HS-27A (cell line): ENCODE measurements around the gene SPAG16.
A peak's percentile ranks its signal among the peaks of the same experiment; 100 is the strongest.

Experiments
- DNase-seq: peaks from one replicate; pipeline ENCODE4 v3.0.0-alpha.2; 2012; ENCODE audit warnings: low read depth, missing footprints

SPAG16 gene

DNA sequence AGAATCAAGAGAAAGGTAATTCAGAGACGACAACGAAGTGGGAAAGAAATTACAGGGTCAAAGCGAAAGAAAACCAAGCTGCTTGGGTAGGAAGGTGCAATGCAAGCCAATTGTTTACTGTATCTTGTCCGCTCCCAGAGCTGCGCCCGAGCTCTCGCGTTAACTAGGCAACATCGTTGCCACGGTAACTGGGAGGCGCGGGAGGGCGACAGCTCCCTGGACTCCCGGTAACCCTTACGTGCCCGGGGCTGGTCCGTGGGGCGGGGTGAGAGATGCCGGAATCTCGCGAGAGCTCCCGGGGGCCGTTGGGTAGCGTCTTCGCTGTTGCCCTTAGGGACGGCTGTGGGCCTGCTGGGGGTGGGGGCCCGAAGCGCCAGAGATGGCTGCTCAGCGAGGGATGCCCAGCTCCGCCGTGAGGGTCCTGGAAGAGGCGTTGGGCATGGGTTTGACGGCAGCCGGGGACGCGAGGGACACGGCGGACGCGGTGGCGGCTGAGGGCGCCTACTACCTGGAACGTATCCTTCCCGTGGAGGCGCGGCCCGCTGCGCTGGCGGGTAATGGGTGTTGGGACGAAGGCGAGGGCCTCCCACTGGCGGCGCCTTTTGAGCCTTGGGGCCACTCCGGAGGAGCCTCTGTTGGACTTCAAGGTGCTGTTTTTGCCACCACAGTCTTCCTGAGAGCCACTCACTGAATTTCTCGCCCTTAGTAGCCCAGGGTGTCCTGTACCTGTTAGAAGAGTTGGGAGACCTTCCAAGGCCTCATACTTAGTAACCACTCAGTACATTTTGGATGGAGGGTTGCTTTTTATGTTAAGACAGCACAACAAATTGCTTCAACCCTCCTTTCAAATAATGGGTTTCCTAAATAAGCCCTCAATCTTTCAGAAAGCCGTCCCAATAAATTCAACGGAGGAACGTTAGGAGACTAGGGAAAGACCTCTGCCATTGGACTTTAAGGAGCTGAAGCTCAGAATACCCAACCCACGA, at the start of gene SPAG16:
Gene SPAG16 (plus strand): TSS at position 360 of the 986 bp plus-strand sequence.
- DNase-seq: peak; percentile 64

DNA sequence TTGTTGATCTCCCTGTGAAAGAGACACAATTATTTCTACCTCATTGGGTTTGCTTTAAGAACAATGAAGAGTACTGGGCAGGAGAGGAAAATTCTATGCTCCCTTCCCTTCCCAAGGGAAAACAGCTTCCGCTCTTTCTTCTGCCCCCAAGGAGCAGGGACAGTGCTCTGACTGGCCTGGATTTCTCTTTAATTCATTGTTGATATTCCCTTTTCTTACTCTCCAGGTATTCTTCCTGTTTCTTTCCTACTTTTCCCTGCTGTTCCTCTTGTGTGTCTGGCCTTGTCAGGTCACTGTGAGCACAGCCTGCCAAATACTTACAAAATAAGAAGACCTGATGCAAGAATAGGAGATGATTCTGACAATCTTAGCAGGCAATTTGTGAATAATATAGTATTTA, 49.6 kb upstream of the SPAG16 start:
- no peak for DNase-seq

DNA sequence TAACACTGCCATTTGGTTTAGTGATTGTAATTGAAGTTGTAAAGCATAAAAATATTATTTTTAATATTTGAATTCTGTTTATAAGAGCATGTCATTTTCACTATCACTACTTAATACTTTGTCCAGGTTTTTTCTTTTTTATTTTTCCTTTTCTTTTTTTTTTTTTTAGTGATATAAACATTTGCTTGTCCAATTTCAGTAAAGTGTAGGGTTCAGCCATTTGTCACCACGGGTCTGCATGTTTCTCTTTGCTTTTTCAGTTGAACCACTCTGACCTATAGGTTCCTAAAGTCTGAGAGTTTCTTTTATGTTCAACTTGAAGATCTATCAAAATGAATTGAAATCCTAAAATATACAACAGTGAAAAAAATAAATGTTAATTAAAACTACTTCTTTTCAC, 48.5 kb upstream of the SPAG16 start:
- DNase-seq: no peak

DNA sequence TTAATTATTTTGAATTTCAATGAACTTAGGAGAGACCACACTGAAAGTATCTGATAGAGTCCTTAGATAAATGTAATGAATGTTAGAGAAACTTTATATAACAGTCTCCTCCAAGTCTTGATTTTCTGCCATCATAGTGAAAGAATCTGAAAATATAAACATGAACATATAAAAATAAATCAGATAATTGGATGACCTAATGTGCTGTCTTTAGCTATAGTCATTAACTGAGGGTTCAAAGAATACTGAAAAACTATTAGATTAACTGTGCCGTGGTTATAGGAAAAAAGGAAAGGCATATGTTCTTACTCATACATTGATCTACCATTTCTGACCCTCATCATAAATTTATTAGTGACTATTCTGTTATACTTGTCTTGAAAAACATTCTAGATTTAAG, 47.0 kb upstream of the SPAG16 start:
- DNase-seq: no peak

DNA sequence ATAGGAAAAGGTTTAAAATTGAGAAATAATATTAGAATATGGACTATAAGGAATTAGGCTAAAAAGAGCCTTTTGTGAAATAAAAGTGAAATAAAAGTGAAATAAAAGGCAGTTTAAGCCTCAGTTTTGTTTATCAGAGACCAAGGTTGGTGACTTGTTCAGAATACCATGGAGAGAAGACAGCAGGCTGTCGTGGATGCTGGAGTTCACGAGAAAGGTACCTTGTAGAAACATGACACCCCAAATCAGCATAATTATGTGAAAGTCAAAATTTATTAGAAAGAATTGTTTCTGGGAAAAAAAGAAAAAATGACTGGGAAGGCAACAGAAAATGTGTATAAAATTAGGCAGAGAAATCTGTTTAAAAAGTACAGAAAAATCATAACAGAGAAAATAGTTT, 46.5 kb upstream of the SPAG16 start:
- no peak for DNase-seq

DNA sequence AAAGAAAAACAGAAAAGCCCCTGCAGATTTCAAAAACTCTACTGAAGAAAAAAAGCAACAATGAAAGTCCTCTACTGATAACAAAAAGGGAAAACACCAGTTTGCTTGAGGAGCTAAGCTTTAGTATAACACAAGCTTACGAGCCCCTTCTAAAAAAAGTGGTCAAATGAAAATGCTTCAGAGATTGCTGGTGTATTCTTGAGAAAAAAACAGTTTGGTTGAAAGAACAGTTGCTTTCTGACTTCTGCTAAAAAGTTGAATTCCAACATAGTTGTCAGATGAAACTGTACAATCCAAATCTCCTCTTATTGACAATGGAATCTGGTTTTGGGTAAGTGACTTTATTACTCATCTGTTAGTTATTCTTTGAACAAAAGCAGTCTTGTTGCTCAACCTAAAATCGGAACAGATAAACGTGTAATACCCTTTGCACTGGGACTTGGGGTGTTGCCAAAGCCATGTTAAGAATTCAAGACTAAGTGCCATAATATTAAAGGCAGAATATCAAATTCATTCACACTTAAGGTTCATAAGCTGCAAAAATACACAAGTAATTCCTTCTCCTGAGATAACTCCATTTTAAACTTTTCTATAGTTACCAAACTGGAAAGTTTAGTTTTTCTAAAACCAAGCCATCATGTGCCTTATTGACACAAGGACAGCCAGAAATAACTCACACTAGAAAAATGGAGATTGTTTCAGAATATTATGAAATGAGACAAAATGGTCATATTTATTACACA, 45.3 kb upstream of the SPAG16 start:
- peak; percentile 83 for DNase-seq

DNA sequence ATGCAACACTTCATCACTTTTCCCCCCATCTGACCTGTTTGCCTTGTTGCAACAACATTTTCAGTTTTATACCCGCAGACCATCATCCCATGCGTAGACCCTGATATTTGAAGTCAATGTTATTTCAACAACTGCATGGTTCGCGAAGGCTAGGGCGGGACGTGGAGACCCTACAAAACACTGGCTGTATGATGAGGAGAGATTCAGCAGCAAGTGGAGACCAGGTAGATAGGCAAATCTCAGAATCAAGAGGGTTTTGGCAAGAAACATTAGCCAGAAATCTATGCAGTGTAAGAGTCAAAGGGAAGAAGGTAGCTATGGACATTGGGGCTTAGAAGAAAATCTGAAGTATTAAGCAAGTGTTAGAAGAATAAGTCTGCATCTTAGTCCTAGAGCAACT, 42.4 kb upstream of the SPAG16 start:
- no peak for DNase-seq

DNA sequence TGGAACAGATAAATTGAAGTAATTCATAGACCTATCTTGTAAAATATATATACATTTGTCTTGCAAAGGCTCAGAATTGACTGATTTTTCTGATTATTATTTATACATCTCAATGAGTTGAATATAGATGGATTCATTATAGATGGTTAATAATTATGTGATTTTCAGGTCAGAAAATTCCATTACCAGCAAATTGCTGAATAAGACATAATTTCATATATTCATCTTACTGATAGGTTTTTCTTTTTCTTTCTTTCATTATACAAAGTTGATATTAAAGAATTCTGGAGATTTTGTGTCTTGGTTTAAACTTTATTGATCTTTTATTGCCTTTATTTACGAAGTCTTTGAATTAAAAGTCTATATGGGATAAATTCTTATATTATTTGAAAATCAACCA, 41.6 kb upstream of the SPAG16 start:
- DNase-seq: no peak

DNA sequence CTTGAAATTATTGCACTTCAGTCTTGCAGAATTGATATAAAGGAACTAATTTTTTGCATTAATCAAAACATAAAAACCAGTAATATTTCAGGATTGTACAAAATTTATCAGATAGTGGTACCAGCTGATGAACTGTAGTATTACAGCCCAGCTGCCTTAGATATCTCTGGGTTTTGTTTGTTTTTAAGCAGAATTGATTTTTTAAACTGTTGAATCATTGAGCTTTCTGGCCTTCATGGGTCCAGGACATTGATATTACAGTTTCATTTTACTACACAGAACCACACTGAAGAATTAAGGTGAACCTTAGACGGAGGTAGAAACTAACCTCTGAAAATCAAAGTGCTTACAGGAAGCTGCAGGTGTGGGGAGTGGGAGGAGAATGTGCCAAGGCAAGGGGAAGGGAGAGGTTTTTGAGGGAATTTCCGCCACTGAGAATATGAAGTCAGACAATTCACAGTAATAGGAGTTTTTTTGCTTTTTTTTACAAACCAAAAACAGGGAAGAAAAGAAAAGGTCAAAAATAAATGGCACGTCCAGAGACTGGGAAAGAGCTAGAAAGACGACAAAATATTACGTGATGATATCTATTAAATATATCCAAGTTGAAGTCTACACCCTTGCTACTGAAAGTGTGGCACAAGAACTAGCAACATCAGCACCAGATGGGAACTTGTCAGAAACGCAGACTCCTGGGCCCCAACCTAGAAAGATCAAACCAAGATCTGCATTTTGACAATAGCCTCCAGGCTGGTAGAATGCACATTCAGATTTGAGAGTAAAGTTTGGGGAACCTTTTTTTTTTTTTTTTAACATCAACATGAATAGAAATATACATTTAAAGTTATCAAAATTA, 40.8 kb upstream of the SPAG16 start:
- DNase-seq: no peak

DNA sequence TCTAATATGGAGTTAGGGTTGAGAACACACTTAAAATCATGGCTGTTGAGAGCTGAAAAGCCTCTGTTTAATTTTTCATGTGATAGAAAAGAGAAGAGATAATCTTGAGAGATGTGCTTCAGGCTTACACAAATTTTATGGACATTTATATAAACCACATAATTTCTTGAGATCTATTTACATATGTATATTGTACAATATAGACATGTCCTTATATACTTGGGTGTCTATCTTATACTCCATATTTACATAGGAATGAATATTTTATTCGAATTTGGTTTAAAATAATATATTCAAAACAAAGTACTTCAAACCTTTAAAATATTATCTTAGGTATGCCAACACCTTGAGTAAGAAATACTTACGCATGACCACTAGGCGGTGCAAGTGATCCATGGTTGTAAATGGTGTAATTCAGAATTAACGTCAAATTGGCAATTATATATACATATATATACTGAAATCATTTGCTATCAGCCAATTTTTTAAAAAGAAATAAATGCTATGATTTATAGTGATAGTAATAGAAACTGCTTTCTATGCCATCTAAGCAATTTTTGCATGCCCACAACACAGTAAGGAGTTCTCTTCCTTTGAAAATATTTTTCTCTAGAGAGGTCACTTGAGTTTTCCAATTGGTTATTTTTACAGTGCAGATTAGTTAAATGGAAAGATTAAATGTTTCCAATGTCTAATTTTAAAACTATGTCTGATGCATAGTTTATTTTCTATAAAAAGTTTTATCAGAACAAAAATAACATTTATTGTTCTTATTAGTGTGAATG, 37.6 kb upstream of the SPAG16 start:
- DNase-seq: no peak

DNA sequence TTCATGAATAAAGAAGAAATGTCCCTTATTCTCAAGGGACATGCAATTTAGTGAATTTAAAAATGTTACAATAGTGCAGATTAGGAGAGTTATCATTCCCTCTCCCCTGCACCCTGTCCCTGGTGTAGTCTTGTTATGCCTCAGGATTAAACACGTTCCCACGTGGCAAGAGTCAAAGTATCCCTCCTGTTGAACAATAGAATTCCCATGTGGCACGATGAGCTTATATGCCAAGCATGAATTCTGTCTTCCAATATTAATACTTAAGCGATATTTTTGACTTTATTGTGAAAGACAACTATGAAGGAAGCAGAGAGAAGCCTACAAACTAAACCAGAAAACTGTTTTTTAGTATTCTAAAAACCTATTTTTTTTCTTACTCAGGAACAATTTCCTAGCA, 36.7 kb upstream of the SPAG16 start:
- no peak for DNase-seq

DNA sequence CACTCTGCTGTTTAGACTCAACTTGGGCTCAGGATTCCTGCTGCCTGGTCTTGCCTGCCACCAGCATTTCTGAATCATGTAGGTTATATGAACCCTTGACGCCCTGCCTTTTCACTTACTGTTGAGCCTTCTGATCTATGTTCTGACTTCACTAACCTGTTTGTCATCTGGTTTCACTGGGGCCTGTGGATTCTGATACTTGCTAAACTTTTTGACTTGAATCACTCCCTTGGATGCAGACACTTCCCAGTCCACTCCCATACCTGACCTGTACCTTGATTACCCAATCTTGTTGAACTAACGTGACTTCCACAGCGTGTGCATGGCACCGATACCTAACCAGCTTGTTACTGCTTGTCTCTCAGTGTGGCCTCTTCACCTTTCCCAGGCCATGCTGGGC, 35.6 kb upstream of the SPAG16 start:
- DNase-seq: no peak

DNA sequence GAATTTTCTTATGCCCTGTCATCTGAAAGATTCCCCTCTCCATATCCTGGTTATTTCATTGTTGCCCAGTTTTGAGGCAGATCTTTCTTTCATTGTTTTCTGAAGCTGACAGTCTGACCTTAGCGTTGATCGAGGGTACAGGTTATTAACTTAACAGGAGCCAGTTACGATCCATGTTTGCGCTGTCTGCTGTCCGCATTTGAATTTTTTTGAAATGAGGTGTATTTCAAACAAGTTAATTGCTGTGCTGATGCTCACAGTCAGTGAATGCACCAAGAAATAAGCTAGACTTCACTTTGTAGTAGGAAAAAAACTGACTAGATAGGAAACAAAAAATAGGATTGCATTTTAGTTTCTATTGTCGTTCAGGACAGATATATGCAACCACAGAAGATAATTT, 34.8 kb upstream of the SPAG16 start:
- DNase-seq: no peak

DNA sequence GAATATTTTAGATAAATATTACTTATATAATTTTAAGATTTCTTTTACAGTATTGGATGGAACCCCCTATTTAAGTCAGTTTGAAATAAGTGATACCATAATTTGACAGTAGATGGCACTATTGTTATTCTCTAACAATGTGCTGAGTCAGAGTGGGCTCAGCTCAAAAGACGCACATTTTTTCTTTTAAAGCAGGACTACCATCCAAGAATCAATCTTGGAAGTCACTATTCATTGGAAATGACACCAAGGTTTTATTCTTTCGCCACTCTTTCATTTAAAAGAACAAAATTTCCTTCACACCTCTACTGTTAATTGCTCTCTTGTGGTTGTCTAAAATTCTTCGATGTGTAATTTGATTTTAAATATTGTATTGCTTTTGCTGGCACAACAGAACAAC, 32.6 kb upstream of the SPAG16 start:
- no peak for DNase-seq

DNA sequence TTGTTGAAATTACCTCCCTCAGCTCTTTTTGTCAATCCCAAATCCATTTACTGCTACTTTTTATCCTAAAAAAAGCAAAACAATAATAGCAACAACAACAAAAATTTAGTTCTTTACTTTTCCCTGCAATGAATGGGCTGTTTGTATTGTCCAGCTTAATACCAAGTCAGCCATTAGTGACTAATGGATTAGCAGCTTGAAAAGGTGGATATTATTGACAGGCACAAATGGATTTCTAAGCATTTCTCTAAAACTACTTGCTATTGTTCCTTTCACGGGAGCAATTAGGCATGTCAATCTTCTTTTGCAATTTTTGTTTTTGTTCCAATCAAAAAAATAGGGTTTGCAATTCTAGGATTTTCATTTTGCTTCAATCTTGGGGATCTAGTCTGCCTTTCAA, 32.1 kb upstream of the SPAG16 start:
- no peak for DNase-seq

DNA sequence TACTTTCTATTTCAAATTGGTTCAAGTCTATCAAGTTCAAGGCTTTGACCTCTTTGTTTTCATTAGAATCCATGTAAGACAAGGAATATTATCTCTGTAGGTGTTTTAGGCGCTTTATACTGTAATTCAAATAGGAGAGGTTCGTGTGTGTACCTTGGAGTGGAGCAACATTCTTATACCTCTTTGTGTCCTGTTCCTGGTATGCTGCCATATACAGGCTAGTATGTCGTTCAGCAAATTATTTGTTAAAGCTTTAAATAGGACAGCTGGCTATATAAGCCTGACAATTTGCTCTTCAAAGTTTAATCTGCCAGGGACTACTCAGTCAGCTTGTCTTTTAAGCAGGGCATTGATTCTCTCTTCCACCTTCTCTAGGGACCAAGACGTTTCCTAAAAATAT, 31.1 kb upstream of the SPAG16 start:
- no peak for DNase-seq

DNA sequence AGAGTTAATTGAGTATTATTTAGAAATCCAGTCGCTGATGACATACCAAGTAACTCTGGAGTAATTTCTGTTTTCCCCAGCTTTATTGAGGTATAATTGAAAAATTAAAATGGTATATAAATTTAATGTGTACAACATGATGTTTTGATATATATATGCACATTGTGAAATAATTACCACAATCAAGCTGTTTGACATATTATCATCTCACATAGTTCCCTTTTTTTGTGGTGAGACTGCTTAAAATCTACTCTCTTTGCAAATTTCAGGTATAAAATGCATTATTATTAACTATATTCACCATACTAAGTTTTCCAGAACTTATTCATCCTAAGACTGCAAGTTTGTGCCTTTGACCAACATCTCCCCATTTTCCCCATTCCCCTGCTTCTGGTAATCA, 25.0 kb upstream of the SPAG16 start:
- no peak for DNase-seq

DNA sequence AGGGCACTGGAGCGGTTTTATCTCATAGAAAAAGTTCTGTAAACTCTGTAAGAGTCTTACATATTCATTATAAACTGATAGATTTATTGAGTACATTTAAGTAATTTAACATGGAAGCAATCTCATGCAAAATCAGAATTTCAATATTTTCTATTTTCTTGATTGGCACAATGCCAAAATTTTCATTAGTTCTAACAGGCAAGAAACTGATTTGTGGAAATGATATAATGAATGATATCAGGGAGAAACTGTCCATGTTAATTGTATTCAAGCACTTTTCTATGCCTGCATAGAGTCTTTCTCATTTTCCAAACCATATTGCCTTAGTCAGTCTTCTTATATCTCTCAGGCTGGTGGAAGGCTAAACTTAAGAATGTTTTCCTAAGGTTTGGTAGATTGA, 23.0 kb upstream of the SPAG16 start:
- DNase-seq: no peak

DNA sequence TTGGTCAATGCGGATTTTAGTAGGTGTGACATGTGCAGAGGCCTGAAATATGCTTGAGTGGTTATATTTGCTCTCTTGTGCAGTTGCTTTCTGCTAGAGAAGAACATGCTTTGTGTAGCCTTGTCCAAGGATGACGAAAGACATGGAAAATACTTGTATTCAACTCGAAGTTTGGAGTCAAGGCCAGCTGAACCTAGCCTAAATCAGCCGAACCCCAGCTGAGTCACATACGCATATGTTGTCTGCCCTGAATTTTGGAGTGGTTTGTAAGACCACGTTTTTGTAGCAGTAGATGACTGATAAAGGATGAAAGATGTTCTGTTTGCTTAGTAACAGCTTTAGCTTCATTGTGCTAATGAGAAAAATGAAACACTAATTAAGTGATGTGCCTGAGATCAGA, 22.5 kb upstream of the SPAG16 start:
- DNase-seq: no peak

DNA sequence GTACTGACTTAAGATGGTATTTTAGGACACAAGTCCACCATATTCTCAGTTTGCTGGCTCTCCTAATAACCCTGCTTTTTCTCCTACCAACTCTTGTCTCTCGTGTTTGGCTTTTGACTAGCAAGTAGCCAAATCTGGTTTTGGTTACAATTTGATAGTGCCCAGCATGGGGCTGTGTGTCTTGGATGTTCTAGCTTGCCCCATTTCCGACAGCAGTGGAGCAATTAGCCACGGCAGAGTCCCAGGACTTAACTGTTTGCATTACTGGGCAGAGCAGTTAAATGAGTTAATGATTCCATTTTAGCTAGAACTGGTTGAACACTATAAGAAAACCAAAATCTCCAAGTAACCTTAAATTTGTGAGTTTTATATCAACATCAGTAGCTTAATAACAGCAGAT, 18.6 kb upstream of the SPAG16 start:
- no peak for DNase-seq

DNA sequence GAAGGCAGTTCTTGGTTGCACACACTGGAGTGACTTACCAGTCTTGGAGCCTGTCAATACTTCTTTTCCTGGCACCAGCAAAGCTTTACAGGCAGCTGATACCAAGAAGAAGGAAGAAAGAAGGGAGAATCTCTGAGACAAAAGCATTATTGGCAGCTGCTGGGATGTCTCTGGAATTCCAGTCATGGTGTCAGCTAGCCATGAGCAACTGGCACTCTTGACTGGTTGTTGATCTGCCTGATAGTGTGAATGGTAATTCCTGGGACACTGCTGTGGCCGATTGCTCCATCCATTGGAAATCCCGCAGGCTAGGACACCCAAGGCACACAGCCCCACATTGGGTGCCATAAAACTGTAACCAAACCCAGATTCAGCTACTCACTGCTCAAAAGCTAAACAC, 17.8 kb upstream of the SPAG16 start:
- DNase-seq: no peak

DNA sequence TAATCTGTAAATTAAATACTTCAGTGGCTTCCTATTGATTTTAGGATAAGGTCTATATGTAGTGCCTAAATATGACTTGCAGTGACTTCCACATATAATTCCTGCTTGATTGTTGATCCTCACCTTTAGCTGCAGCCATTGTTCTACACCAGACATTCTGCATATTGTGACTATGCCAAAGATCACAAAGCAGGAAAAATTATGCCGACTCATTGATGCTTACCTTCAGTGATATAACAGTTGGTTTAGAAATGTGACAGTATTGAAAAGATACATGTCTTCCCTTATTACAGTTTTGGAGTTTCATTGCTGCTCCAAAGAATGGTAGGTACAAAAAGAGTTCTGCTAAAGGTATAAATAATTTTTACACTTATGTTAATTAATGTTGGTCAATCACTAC, 12.3 kb upstream of the SPAG16 start:
- no peak for DNase-seq
